MM.1S (cell line): ENCODE measurements around the gene TAB2.

Experiments used
- EZH2 ChIP-seq: fragments of 300-600 bp; sonication (generic); optimal IDR thresholded peaks from 2 replicates; pipeline ENCODE3; 2017; ENCODE audit warnings: low read depth, mild to moderate bottlenecking, antibody characterized with exemption, low read length, mixed read lengths
- TF ChIP-seq, protein P1 (sequence below): fragments of 300-600 bp; sonication (generic); IDR thresholded peaks from 2 replicates; pipeline ENCODE4 v1.5.1; 2016; ENCODE audit warnings: antibody characterized with exemption, low read length, mixed read lengths

- TF ChIP-seq, protein P1, sequence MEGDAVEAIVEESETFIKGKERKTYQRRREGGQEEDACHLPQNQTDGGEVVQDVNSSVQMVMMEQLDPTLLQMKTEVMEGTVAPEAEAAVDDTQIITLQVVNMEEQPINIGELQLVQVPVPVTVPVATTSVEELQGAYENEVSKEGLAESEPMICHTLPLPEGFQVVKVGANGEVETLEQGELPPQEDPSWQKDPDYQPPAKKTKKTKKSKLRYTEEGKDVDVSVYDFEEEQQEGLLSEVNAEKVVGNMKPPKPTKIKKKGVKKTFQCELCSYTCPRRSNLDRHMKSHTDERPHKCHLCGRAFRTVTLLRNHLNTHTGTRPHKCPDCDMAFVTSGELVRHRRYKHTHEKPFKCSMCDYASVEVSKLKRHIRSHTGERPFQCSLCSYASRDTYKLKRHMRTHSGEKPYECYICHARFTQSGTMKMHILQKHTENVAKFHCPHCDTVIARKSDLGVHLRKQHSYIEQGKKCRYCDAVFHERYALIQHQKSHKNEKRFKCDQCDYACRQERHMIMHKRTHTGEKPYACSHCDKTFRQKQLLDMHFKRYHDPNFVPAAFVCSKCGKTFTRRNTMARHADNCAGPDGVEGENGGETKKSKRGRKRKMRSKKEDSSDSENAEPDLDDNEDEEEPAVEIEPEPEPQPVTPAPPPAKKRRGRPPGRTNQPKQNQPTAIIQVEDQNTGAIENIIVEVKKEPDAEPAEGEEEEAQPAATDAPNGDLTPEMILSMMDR = no peak
- TF ChIP-seq EZH2 = no peak
Measured at GRCh38 chr6:149435919-149436586, 118.5 kb downstream of the TAB2 start.
